HepG2 (cell line): ENCODE measurements around the gene CEP63. TPM values are rescaled to one million over a fixed set of nuclear protein-coding genes. Genes with fewer than 3 reads are reported as not detected.

ENCODE experiments used
- DPF2 ChIP-seq: sonication (generic); formaldehyde crosslinking; IDR thresholded peaks from 2 replicates; pipeline ENCODE4 v1.4.0; 2020; ENCODE audit warnings: mild to moderate bottlenecking, low read depth, missing genetic modification reagents, borderline replicate concordance
- FOSL2 ChIP-seq: sonication (generic); formaldehyde crosslinking; IDR thresholded peaks from 2 replicates; pipeline ENCODE4 v1.4.0; 2020; ENCODE audit warnings: missing genetic modification reagents
- HDAC1 ChIP-seq: sonication (generic); formaldehyde crosslinking; IDR thresholded peaks from 2 replicates; pipeline ENCODE4 v1.5.1; 2020; ENCODE audit warnings: mild to moderate bottlenecking, missing genetic modification reagents
- ONECUT2 ChIP-seq: sonication (generic); formaldehyde crosslinking; IDR thresholded peaks from 2 replicates; pipeline ENCODE4 v1.4.0; 2020; ENCODE audit warnings: missing genetic modification reagents
- PHF21A ChIP-seq: sonication (generic); formaldehyde crosslinking; IDR thresholded peaks from 2 replicates; pipeline ENCODE4 v1.5.0; 2020; ENCODE audit warnings: mild to moderate bottlenecking, missing genetic modification reagents
- POLR2A ChIP-seq, 2 experiments: IDR thresholded peaks; 2 replicates each; pipeline ENCODE4 v1.6.1; 2011; ENCODE audit warnings: low read depth in 2 of 2, low read length in 2 of 2, mild to moderate bottlenecking in 1 of 2, moderate library complexity in 1 of 2; ENCODE audit not compliant: insufficient read depth in 1 of 2
- RORA ChIP-seq: sonication (generic); formaldehyde crosslinking; IDR thresholded peaks from 2 replicates; pipeline ENCODE4 v1.5.0; 2020; ENCODE audit warnings: mild to moderate bottlenecking, missing genetic modification reagents, moderate library complexity
- SOX6 ChIP-seq, 2 experiments: fragments of 450-650 bp in 1 of 2; sonication (generic) in 1 of 2; formaldehyde crosslinking in 1 of 2; IDR thresholded peaks; 2 replicates each; pipeline versions ENCODE4 v1.4.0 to v1.6.1; 2017 to 2020; ENCODE audit warnings: antibody characterized with exemption in 1 of 2, mild to moderate bottlenecking in 1 of 2, missing genetic modification reagents in 1 of 2
- SRSF4 ChIP-seq: fragments of 200-400 bp; formaldehyde crosslinking; IDR thresholded peaks from one replicate; pipeline ENCODE4 v1.6.1; 2018; ENCODE audit warnings: mild to moderate bottlenecking, low read depth, low read length, moderate library complexity; ENCODE audit not compliant: poor library complexity, severe bottlenecking
- SUZ12 ChIP-seq: fragments of 150-350 bp; IDR thresholded peaks from 2 replicates; pipeline ENCODE4 v1.6.1; 2014; ENCODE audit warnings: low read depth, low read length
- TEAD2 ChIP-seq: sonication (generic); formaldehyde crosslinking; IDR thresholded peaks from 2 replicates; pipeline ENCODE4 v1.9.0; 2021; ENCODE audit warnings: missing genetic modification reagents
- ZBTB38 ChIP-seq: sonication (generic); formaldehyde crosslinking; IDR thresholded peaks from 2 replicates; pipeline ENCODE4 v1.5.1; 2020; ENCODE audit warnings: mild to moderate bottlenecking, missing genetic modification reagents
- ZIK1 ChIP-seq: sonication (generic); formaldehyde crosslinking; IDR thresholded peaks from 2 replicates; pipeline ENCODE4 v1.5.0; 2020; ENCODE audit warnings: mild to moderate bottlenecking, low read depth, missing genetic modification reagents, borderline replicate concordance
- ZNF331 ChIP-seq: sonication (generic); formaldehyde crosslinking; IDR thresholded peaks from 2 replicates; pipeline ENCODE4 v1.4.0; 2020; ENCODE audit warnings: missing genetic modification reagents
- ZNF33A ChIP-seq: sonication (generic); formaldehyde crosslinking; IDR thresholded peaks from 2 replicates; pipeline ENCODE4 v1.5.1; 2020; ENCODE audit warnings: missing genetic modification reagents, mild to moderate bottlenecking, moderate library complexity, borderline replicate concordance
- ZNF678 ChIP-seq: sonication (generic); formaldehyde crosslinking; IDR thresholded peaks from 2 replicates; pipeline ENCODE4 v1.4.0; 2020; ENCODE audit warnings: mild to moderate bottlenecking, missing genetic modification reagents
- ZNF724P ChIP-seq: sonication (generic); formaldehyde crosslinking; IDR thresholded peaks from 2 replicates; pipeline ENCODE4 v1.8.0; 2022; ENCODE audit warnings: missing genetic modification reagents, borderline replicate concordance
- ZNF879 ChIP-seq: sonication (generic); formaldehyde crosslinking; IDR thresholded peaks from 2 replicates; pipeline ENCODE4 v1.8.1; 2023; ENCODE audit warnings: missing genetic modification reagents
- polyA plus RNA-seq, 8 experiments: library from polyadenylated mRNA; depleted of rRNA in 3 of 8; stranded (reverse) in 7 of 8; unstranded in 1 of 8; fragments of >200 nt; fragmentation: Illumina TruSeq in 4 of 8; extraction: Trizol in 4 of 8; gene quantifications; 2 replicates each; pipeline versions ENCODE4 v1.2.1 to v1.2.3, GENCODE V29; 2011 to 2016; ENCODE audit warnings: low read depth in 4 of 8, missing spikeins in 1 of 8, mixed read lengths in 1 of 8; ENCODE audit not compliant: insufficient read depth in 1 of 8
- total RNA-seq, 5 experiments: library from RNA; depleted of rRNA; stranded (reverse); fragments of >200 nt; fragmentation: Illumina TruSeq; extraction: Trizol; gene quantifications; 2 replicates each; pipeline ENCODE4 v1.2.3, GENCODE V29; 2016; ENCODE audit warnings: low read depth in 1 of 5
- TF ChIP-seq, protein P1 (sequence below): sonication (generic); formaldehyde crosslinking; IDR thresholded peaks from 2 replicates; pipeline ENCODE4 v1.4.0; 2020; ENCODE audit warnings: missing genetic modification reagents
- TF ChIP-seq, protein P2 (sequence below): sonication (generic); formaldehyde crosslinking; IDR thresholded peaks from 2 replicates; pipeline ENCODE4 v1.8.0; 2022; ENCODE audit warnings: missing genetic modification reagents, low read depth, mild to moderate bottlenecking, borderline replicate concordance
- TF ChIP-seq, protein P3 (sequence below): sonication (generic); formaldehyde crosslinking; IDR thresholded peaks from 2 replicates; pipeline ENCODE4 v1.9.0; 2021; ENCODE audit warnings: missing genetic modification reagents, borderline replicate concordance
- TF ChIP-seq, protein P4 (sequence below): sonication (generic); formaldehyde crosslinking; IDR thresholded peaks from 2 replicates; pipeline ENCODE4 v1.4.0; 2020; ENCODE audit warnings: missing genetic modification reagents
- TF ChIP-seq, protein P5 (sequence below): sonication (generic); formaldehyde crosslinking; IDR thresholded peaks from 2 replicates; pipeline ENCODE4 v1.8.0; 2022; ENCODE audit warnings: low read depth, missing genetic modification reagents

Gene CEP63
- total and polyA plus RNA-seq, 2 of the 13 experiments (the other 11 are each of a cell fraction or from before 2014, with no cell fraction given) = 7.2 to 18.4 TPM

DNA sequence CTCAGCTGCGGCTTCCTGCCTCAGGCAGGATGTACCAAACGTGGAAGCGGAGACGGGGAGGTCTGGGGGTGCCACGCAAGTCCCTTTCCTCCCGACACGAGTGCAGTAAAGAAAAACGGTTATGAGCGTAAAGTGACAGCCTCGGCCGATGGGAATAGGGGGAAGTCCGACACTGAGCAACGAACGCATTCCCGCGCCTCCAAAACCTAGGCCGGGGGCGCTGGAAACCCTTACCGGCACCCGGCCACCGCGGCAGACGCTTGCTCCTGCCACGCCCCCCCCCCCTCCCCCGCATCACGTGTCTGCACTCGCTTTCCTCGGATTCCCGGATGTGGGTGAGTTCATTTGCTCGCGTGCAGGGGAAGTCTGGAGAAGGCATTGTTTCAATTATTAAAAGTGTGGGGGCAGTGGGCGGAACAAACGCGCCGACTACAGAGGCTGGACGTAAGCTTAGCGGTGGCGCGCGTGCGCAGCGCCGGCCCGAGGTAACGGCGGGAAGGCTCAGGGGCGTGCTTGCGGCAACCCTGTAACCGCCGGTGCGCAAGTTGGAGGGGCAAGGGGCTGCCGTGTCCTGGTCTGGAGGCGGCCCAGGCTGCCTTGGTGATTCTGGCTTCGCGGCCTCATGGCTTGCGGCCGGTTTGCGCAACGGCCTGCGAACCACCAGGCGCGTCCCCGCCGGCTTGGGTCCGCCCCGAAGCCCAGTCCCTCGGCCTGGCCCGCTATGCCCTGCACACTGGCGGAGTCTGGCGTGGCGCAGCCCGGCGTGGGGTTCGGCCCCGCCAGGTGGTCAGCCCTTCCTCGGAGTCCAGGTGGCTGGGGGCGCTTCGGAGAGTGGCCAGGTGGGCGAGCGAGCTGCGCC lies at the start of gene CEP63, which contains the start of gene ANAPC13 (continued):
- TF ChIP-seq, protein P1, sequence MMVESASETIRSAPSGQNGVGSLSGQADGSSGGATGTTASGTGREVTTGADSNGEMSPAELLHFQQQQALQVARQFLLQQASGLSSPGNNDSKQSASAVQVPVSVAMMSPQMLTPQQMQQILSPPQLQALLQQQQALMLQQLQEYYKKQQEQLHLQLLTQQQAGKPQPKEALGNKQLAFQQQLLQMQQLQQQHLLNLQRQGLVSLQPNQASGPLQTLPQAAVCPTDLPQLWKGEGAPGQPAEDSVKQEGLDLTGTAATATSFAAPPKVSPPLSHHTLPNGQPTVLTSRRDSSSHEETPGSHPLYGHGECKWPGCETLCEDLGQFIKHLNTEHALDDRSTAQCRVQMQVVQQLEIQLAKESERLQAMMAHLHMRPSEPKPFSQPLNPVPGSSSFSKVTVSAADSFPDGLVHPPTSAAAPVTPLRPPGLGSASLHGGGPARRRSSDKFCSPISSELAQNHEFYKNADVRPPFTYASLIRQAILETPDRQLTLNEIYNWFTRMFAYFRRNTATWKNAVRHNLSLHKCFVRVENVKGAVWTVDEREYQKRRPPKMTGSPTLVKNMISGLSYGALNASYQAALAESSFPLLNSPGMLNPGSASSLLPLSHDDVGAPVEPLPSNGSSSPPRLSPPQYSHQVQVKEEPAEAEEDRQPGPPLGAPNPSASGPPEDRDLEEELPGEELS (CRISPR knock-in tag) = peak; percentile 58
- TF ChIP-seq PHF21A (CRISPR knock-in tag) = peak; percentile 31; the same call in 1 of the 2 replicates
- TF ChIP-seq ZNF33A (CRISPR knock-in tag) = 0 out of 2 replicates have a peak, but pooled peaks have one; percentile 38
- TF ChIP-seq SUZ12 = no peak
- no peak; the same call in none of the 2 replicates for TF ChIP-seq HDAC1 (CRISPR knock-in tag)
- TF ChIP-seq ZNF724P = no peak
- TF ChIP-seq, protein P2, sequence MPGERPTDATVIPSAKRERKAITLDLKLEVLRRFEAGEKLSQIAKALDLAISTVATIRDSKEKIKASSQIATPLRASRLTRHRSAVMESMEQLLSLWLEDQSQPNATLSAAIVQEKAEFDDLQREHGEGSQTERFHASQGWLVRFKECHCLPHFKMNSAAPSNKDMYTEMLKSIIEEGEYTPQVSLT = no peak
- TF ChIP-seq, protein P3, sequence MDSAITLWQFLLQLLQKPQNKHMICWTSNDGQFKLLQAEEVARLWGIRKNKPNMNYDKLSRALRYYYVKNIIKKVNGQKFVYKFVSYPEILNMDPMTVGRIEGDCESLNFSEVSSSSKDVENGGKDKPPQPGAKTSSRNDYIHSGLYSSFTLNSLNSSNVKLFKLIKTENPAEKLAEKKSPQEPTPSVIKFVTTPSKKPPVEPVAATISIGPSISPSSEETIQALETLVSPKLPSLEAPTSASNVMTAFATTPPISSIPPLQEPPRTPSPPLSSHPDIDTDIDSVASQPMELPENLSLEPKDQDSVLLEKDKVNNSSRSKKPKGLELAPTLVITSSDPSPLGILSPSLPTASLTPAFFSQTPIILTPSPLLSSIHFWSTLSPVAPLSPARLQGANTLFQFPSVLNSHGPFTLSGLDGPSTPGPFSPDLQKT (CRISPR knock-in tag) = 0 out of 2 replicates have a peak, but pooled peaks have one; percentile 54
- no peak; the same call in 1 of the 2 replicates for TF ChIP-seq FOSL2
- TF ChIP-seq TEAD2 (CRISPR knock-in tag) = no peak
- no peak for TF ChIP-seq SRSF4
- no peak for TF ChIP-seq DPF2
- 0 out of 2 replicates have a peak, but pooled peaks have one; percentile 9 for TF ChIP-seq ONECUT2 (CRISPR knock-in tag)
- no peak; the same call in 1 of the 2 replicates for TF ChIP-seq ZBTB38 (CRISPR knock-in tag)
- TF ChIP-seq, protein P4, sequence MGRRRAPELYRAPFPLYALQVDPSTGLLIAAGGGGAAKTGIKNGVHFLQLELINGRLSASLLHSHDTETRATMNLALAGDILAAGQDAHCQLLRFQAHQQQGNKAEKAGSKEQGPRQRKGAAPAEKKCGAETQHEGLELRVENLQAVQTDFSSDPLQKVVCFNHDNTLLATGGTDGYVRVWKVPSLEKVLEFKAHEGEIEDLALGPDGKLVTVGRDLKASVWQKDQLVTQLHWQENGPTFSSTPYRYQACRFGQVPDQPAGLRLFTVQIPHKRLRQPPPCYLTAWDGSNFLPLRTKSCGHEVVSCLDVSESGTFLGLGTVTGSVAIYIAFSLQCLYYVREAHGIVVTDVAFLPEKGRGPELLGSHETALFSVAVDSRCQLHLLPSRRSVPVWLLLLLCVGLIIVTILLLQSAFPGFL (CRISPR knock-in tag) = no peak
- peak; percentile 75 to 88 for TF ChIP-seq POLR2A (IDR thresholded peaks at IDR 0.05; ENCODE audit: insufficient read depth in 1 of 2, low read depth in 2 of 2, low read length in 2 of 2)
- 0 out of 2 replicates have a peak, but pooled peaks have one; percentile 19 for TF ChIP-seq ZIK1 (CRISPR knock-in tag)
- TF ChIP-seq, protein P5, sequence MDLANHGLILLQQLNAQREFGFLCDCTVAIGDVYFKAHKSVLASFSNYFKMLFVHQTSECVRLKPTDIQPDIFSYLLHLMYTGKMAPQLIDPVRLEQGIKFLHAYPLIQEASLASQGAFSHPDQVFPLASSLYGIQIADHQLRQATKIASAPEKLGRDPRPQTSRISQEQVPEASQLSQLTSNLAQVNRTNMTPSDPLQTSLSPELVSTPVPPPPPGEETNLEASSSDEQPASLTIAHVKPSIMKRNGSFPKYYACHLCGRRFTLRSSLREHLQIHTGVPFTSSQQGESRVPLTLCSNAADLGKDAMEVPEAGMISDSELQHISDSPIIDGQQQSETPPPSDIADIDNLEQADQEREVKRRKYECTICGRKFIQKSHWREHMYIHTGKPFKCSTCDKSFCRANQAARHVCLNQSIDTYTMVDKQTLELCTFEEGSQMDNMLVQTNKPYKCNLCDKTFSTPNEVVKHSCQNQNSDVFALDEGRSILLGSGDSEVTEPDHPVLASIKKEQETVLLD (CRISPR knock-in tag) = peak; percentile 74; the same call in 1 of the 2 replicates
- no peak for TF ChIP-seq SOX6 (IDR thresholded peaks at IDR 0.05)
- TF ChIP-seq SOX6 (CRISPR knock-in tag; IDR thresholded peaks at IDR 0.05) = peak; percentile 98
- TF ChIP-seq ZNF678 (CRISPR knock-in tag) = no peak; the same call in 1 of the 2 replicates
- TF ChIP-seq ZNF879 (CRISPR knock-in tag) = peak; percentile 60; the same call in 1 of the 2 replicates
- TF ChIP-seq RORA (CRISPR knock-in tag) = no peak
- TF ChIP-seq ZNF331 (CRISPR knock-in tag) = peak; percentile 74; the same call in 1 of the 2 replicates
